Measurements from ENCODE around the gene SALL4. TPM values are rescaled to one million over a fixed set of nuclear protein-coding genes. Genes with fewer than 3 reads are reported as not detected.
"Not testable (repeated sequence)": the region's sequence is repeated elsewhere in the genome, so short reads cannot be mapped to it uniquely, and the experiment has no call there.

Gene SALL4
- total RNA-seq, 1 donor from 2014 or later: 0.17 TPM

- Mint-ChIP-seq H3K4me1 (ENCODE audit: low read depth) (peaks cover 25% of the 10 kb centered on the region), H3K9me3 (ENCODE audit: low read depth) (no peaks in the 10 kb centered on the region), H3K4me3 (ENCODE audit: unreplicated experiment) (no peak overlapping the region), H3K36me3 (ENCODE audit: low read depth) (peaks cover 1% of the 10 kb centered on the region), H3K27me3 (ENCODE audit: low read depth) (no peaks in the 10 kb centered on the region), H3K27ac (ENCODE audit: unreplicated experiment) (no peak overlapping the region)
- TF ChIP-seq, protein P1, sequence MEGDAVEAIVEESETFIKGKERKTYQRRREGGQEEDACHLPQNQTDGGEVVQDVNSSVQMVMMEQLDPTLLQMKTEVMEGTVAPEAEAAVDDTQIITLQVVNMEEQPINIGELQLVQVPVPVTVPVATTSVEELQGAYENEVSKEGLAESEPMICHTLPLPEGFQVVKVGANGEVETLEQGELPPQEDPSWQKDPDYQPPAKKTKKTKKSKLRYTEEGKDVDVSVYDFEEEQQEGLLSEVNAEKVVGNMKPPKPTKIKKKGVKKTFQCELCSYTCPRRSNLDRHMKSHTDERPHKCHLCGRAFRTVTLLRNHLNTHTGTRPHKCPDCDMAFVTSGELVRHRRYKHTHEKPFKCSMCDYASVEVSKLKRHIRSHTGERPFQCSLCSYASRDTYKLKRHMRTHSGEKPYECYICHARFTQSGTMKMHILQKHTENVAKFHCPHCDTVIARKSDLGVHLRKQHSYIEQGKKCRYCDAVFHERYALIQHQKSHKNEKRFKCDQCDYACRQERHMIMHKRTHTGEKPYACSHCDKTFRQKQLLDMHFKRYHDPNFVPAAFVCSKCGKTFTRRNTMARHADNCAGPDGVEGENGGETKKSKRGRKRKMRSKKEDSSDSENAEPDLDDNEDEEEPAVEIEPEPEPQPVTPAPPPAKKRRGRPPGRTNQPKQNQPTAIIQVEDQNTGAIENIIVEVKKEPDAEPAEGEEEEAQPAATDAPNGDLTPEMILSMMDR (IDR thresholded peaks at IDR 0.05): no peak
- no peak for DNase-seq (ENCODE audit: low spot score)
These were observed 61.5 kb downstream of the SALL4 start for GRCh38 chr20:51740838-51741237.

DNA sequence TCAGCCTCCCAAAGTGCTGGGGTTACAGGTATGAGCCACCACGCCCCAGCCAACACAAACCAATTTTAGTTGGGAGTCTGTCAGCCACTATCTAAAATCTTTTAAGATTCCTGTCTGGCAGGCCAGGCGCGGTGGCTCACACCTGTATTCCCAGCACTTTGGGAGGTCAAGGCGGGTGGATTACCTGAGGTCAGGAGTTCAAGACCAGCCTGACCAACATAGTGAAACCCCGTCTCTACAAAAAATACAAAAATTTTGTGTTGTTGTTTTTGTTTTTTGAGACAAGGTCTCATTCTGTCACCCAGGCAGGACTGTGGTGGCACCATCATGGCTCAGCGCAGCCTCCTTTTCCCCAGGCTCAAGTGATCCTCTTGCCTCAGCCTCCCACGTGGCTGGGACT lies 62.0 kb downstream of the SALL4 start:
- H3K9me3 Mint-ChIP-seq (ENCODE audit: low read depth); DNase-seq (ENCODE audit: low spot score); H3K27me3 Mint-ChIP-seq (ENCODE audit: low read depth); H3K4me3 Mint-ChIP-seq (ENCODE audit: unreplicated experiment); H3K36me3 Mint-ChIP-seq (ENCODE audit: low read depth); H3K27ac Mint-ChIP-seq (ENCODE audit: unreplicated experiment): not testable (repeated sequence)
- peaks cover 30% of the 10 kb centered on the region for H3K4me1 Mint-ChIP-seq (ENCODE audit: low read depth)

GRCh38 chr20:51739722-51740249 lies 62.5 kb downstream of the SALL4 start:
- peaks cover 1% of the 10 kb centered on the region for H3K36me3 Mint-ChIP-seq (ENCODE audit: low read depth)
- no peaks in the 10 kb centered on the region for H3K9me3 Mint-ChIP-seq (ENCODE audit: low read depth)
- DNase-seq (ENCODE audit: low spot score): no peak
- no peak overlapping the region for H3K27ac Mint-ChIP-seq (ENCODE audit: unreplicated experiment)
- H3K27me3 Mint-ChIP-seq (ENCODE audit: low read depth): no peaks in the 10 kb centered on the region
- peaks cover 35% of the 10 kb centered on the region for H3K4me1 Mint-ChIP-seq (ENCODE audit: low read depth)
- TF ChIP-seq, protein P1 (IDR thresholded peaks at IDR 0.05): no peak
- H3K4me3 Mint-ChIP-seq (ENCODE audit: unreplicated experiment): no peak overlapping the region

DNA sequence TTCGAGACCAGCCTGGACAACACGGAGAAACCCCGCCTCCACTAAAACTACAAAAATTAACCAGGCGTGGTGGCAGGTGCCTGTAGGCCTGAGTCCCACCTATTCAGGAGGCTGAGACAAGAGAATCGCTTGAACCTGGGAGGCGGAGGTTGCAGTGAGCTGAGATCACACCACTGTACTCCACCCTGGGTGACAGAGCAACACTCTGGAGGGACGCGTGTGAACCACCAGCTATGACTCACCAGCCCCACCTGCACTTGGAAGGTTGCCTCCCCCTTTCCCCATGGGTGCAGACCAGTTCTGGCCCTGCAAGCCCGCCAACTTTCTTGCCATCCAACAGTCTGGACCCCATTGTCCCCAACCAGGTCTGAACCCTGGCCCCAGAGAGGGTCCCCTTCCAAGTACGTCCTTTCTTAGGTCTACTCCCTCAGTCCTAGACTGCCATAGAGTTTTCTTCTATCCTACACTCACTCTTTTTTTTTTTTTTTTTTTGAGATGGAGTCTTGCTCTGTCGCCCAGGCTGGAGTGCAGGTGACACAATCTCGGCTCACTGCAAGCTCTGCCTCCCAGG lies 63.4 kb downstream of the SALL4 start:
- no peaks in the 10 kb centered on the region for H3K36me3 Mint-ChIP-seq (ENCODE audit: low read depth)
- no peaks in the 10 kb centered on the region for H3K27me3 Mint-ChIP-seq (ENCODE audit: low read depth)
- H3K9me3 Mint-ChIP-seq (ENCODE audit: low read depth): no peaks in the 10 kb centered on the region
- TF ChIP-seq, protein P1 (IDR thresholded peaks at IDR 0.05): no peak
- H3K4me1 Mint-ChIP-seq (ENCODE audit: low read depth): peaks cover 33% of the 10 kb centered on the region
- H3K27ac Mint-ChIP-seq (ENCODE audit: unreplicated experiment): no peak overlapping the region
- no peak for DNase-seq (ENCODE audit: low spot score)
- no peak overlapping the region for H3K4me3 Mint-ChIP-seq (ENCODE audit: unreplicated experiment)

DNA sequence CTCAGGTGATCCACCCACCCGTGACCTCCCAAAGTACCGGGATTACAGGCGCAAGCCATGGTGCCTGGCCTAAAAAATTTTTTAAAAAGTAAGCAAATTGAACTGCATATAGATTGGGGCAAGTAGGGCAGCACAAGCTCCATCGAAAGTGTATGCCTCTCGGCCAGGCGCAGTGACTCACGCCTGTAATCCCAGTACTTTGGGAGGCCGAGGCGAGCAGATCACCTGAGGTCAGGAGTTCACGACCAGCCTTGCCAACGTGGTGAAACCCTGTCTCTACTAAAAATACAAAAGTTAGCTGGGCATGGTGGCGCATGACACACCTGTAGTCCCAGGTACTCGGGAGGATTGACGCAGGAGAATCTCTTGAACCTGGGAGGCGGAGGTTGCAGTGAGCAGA lies 64.1 kb downstream of the SALL4 start:
- H3K9me3 Mint-ChIP-seq (ENCODE audit: low read depth); H3K27ac Mint-ChIP-seq (ENCODE audit: unreplicated experiment); H3K27me3 Mint-ChIP-seq (ENCODE audit: low read depth); H3K36me3 Mint-ChIP-seq (ENCODE audit: low read depth); H3K4me3 Mint-ChIP-seq (ENCODE audit: unreplicated experiment): not testable (repeated sequence)
- H3K4me1 Mint-ChIP-seq (ENCODE audit: low read depth): peaks cover 31% of the 10 kb centered on the region
- peak; percentile 20 for DNase-seq (ENCODE audit: low spot score)

DNA sequence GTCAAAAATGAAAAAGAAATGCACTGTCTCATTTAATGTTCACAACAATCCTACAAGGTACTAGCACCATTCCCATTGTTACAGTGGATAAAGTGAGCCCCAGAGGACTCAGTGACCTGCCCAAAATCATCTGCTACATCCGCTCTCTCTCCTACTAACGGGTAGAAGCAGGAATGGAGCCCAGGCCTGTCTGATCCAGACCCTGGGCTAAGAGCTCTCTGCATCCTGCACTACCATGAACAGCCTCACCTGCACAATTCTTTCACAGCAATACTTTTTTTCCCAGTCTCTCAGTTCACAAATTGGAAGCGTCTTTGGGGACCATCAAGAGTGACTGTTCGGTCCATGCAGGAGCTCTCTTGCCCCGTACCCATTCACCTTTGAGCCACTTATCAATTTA lies 65.4 kb downstream of the SALL4 start:
- Mint-ChIP-seq H3K9me3 (ENCODE audit: low read depth) (no peaks in the 10 kb centered on the region), H3K4me3 (ENCODE audit: unreplicated experiment) (no peak overlapping the region), H3K4me1 (ENCODE audit: low read depth) (peaks cover 30% of the 10 kb centered on the region), H3K27ac (ENCODE audit: unreplicated experiment) (no peak overlapping the region), H3K36me3 (ENCODE audit: low read depth) (no peaks in the 10 kb centered on the region), H3K27me3 (ENCODE audit: low read depth) (no peaks in the 10 kb centered on the region)
- TF ChIP-seq, protein P1 (IDR thresholded peaks at IDR 0.05): no peak
- peak; percentile 11 for DNase-seq (ENCODE audit: low spot score)

Measured in chondrocyte (in vitro differentiated cells).